ENCODE measurements around the gene PDCL2. TPM values are rescaled to one million over a fixed set of nuclear protein-coding genes. Genes with fewer than 3 reads are reported as not detected.

Gene PDCL2
- total RNA-seq, 1 donor from 2014 or later, result not detected

DNA sequence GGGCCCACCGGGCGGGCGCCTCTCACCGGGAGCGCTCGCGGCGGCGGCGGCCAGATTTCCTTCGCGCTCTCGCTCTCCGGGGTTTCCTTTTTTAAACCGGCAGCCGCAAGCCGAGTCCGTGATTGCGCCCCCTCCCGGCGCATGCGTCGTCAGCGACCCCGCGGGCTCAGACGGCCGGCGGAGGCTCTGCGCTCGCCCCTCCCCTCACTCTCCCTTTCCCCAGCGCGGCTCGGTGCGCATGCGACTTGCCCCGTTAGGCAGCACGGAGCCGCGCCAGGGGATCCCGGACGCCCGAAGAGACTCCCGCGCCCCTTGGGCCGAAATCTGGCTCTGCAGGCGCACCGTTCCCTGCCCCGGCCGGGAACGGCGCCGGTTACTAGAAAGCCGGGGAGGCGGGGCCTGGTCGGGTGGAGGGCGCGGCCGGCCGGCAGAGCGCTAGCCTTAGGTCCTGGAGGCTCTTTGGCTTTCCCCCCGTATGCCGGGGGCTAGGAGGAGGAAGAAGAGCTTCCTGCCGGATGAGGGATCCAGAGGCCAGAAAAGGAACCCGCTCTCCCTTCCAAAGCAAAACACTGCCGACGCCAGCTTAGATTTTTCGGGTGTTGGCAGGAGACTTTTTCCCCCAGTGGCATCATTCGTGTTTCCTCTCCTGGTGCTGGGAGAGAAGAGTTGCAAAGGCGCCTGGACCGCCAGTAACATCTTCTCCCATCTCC, 45.1 kb downstream of the PDCL2 start, which contains the start of gene CLOCK:
Gene CLOCK, minus strand, starts transcription at position 154 of the 710 bp plus-strand sequence. CDS start 64,124 bp downstream, outside the sequence.
- TF ChIP-seq, protein P1, sequence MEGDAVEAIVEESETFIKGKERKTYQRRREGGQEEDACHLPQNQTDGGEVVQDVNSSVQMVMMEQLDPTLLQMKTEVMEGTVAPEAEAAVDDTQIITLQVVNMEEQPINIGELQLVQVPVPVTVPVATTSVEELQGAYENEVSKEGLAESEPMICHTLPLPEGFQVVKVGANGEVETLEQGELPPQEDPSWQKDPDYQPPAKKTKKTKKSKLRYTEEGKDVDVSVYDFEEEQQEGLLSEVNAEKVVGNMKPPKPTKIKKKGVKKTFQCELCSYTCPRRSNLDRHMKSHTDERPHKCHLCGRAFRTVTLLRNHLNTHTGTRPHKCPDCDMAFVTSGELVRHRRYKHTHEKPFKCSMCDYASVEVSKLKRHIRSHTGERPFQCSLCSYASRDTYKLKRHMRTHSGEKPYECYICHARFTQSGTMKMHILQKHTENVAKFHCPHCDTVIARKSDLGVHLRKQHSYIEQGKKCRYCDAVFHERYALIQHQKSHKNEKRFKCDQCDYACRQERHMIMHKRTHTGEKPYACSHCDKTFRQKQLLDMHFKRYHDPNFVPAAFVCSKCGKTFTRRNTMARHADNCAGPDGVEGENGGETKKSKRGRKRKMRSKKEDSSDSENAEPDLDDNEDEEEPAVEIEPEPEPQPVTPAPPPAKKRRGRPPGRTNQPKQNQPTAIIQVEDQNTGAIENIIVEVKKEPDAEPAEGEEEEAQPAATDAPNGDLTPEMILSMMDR (IDR thresholded peaks at IDR 0.05; ENCODE audit: unreplicated experiment), result peak; percentile 63
- no peaks in the 10 kb centered on the region for H3K36me3 Mint-ChIP-seq (ENCODE audit: insufficient read depth)
- peak within 1 kb of the TSS; percentile 90 for H3K4me3 Mint-ChIP-seq (ENCODE audit: low read depth)
- peak; percentile 88 for DNase-seq (ENCODE audit: low spot score, unreplicated experiment)
- no peaks in the 10 kb centered on the region for H3K9me3 Mint-ChIP-seq (ENCODE audit: low read depth)
- H3K4me1 Mint-ChIP-seq (ENCODE audit: low read depth), result peaks cover 22% of the 10 kb centered on the region
- H3K27ac Mint-ChIP-seq, result peak within 1 kb of the TSS; percentile 94
- peaks cover 33% of the 10 kb centered on the region for H3K27me3 Mint-ChIP-seq

- Mint-ChIP-seq H3K4me1 (ENCODE audit: low read depth) (peaks cover 22% of the 10 kb centered on the region), H3K9me3 (ENCODE audit: low read depth) (no peaks in the 10 kb centered on the region), H3K36me3 (ENCODE audit: insufficient read depth) (no peaks in the 10 kb centered on the region), H3K27ac (no peak overlapping the region), H3K4me3 (ENCODE audit: low read depth) (peak overlapping the region; percentile 90), H3K27me3 (peaks cover 30% of the 10 kb centered on the region)
- no peak for DNase-seq (ENCODE audit: low spot score, unreplicated experiment)
- TF ChIP-seq, protein P1 (IDR thresholded peaks at IDR 0.05; ENCODE audit: unreplicated experiment), result no peak
Measured at GRCh38 chr4:55546506-55546755, 45.6 kb downstream of the PDCL2 start.

DNA sequence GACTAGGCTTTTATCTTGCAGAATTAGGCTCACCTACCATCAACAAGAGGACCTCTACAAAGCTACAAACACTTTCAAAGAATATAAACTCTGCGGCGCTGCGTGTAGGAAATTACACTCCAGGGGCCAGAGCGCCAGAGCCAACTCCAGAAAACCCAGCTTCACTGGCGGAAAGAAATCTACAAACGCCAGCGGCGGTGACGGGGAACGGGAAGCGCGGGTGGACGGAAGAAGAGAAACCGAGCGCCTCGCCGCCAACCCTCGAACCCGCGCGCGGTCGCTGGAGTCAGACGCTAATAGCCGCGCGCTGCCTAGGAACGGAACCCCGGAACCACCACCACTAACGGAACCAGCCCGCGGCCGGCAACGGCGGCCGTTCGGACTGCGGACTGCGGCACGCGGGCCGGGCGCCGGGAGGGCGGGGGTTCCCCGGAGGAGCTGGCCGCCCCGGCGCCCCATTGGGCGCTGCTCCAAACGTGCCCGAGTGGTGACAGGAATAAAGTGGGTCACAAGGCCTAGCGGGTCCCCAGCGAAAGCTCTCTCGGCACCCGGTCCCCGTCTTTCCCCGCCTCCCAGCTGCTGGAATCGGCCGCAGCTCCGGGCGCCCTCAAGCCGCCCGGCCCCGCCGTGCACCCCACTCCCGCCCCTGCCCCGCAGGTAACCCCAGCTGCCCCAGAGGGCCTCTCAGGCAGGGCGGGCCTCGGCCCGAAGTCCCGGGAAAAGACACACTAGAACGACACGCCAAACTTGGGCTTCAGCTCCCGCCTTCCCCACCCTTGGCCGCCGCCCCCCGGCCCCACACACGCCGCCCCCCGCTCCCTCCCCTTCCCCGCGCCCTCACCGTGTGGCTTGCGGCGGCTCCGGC, 46.2 kb downstream of the PDCL2 start:
- peak overlapping the region; percentile 94 for H3K27ac Mint-ChIP-seq
- H3K4me1 Mint-ChIP-seq (ENCODE audit: low read depth), result peaks cover 22% of the 10 kb centered on the region
- TF ChIP-seq, protein P1 (IDR thresholded peaks at IDR 0.05; ENCODE audit: unreplicated experiment), result no peak
- peak; percentile 52 for DNase-seq (ENCODE audit: low spot score, unreplicated experiment)
- H3K4me3 Mint-ChIP-seq (ENCODE audit: low read depth), result peak overlapping the region; percentile 90
- H3K36me3 Mint-ChIP-seq (ENCODE audit: insufficient read depth), result no peaks in the 10 kb centered on the region
- peaks cover 26% of the 10 kb centered on the region for H3K27me3 Mint-ChIP-seq
- H3K9me3 Mint-ChIP-seq (ENCODE audit: low read depth), result no peaks in the 10 kb centered on the region

- Mint-ChIP-seq H3K36me3 (ENCODE audit: insufficient read depth) (no peaks in the 10 kb centered on the region), H3K4me3 (ENCODE audit: low read depth) (peak overlapping the region; percentile 90), H3K27me3 (peaks cover 22% of the 10 kb centered on the region), H3K27ac (peak overlapping the region; percentile 94), H3K4me1 (ENCODE audit: low read depth) (peaks cover 22% of the 10 kb centered on the region), H3K9me3 (ENCODE audit: low read depth) (no peaks in the 10 kb centered on the region)
- no peak for DNase-seq (ENCODE audit: low spot score, unreplicated experiment)
- TF ChIP-seq, protein P1 (IDR thresholded peaks at IDR 0.05; ENCODE audit: unreplicated experiment), result no peak
Measured at GRCh38 chr4:55545151-55545550, 46.9 kb downstream of the PDCL2 start.

DNA sequence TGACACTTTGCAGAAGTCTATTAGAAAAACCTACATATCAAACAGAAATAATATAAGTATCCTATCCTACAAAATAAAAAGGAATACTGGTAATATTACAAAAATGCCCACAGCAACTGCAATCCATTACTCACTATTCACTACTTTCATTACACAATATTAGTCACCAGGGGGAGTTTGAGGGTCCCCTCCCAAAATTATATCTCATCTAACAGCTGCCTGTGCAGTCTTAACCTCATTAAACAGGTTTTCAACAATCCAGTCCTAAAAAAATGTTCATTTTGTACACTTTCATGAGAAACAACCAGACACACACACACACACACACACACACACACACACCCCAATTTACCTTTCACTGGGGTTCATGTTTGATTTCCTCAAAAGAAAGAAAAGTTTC, 48.2 kb downstream of the PDCL2 start:
- TF ChIP-seq, protein P1 (IDR thresholded peaks at IDR 0.05; ENCODE audit: unreplicated experiment), result no peak
- Mint-ChIP-seq H3K9me3 (ENCODE audit: low read depth) (no peaks in the 10 kb centered on the region), H3K4me1 (ENCODE audit: low read depth) (peaks cover 22% of the 10 kb centered on the region), H3K36me3 (ENCODE audit: insufficient read depth) (no peaks in the 10 kb centered on the region), H3K27me3 (peaks cover 9% of the 10 kb centered on the region), H3K4me3 (ENCODE audit: low read depth) (peak overlapping the region; percentile 16), H3K27ac (no peak overlapping the region)
- DNase-seq (ENCODE audit: low spot score, unreplicated experiment), result no peak
